PC-9 (cell line): ENCODE data around the gene PRPF40A. TPM values are rescaled to one million over a fixed set of nuclear protein-coding genes. Genes with fewer than 3 reads are reported as not detected.

ENCODE experiments used
- BruUV-seq: library from RNA; stranded (reverse); fragments of 400-500 nt; replicated peaks from 2 replicates; lab custom pipeline; 2021; lab: Mats Ljungman, UMichigan
- CTCF ChIA-PET: fragments of 300-600 bp; sonication (Branson Sonifier 250); formaldehyde crosslinking; loops from one replicate; lab custom pipeline; 2022; ENCODE audit warnings: antibody characterized with exemption; lab: Charles Lee
- POLR2A ChIA-PET: fragments of 300-600 bp; sonication (Branson Sonifier 250); formaldehyde crosslinking; loops from one replicate; lab custom pipeline; 2022; ENCODE audit warnings: antibody characterized with exemption; ENCODE audit not compliant: unreplicated experiment; lab: Charles Lee
- DNase-seq, 2 experiments: peaks; one replicate each; pipeline versions ENCODE4 v3.0.0 to v3.0.0-alpha.2; 2015 to 2022; ENCODE audit warnings: mixed read lengths in 1 of 2
- H2AFZ ChIP-seq: fragments of 200-600 bp; sonication (generic); 2 replicates; pipeline ENCODE4 v1.8.1; 2017; ENCODE audit warnings: antibody characterized with exemption
- H3F3A ChIP-seq: fragments of 200-600 bp; sonication (generic); 2 replicates; pipeline ENCODE4 v1.8.1; 2017; ENCODE audit warnings: antibody characterized with exemption, mild to moderate bottlenecking, low read depth; ENCODE audit not compliant: insufficient read depth
- H3K27ac ChIP-seq: fragments of 200-600 bp; sonication (generic); 2 replicates; pipeline ENCODE4 v1.6.1; 2016; ENCODE audit warnings: mixed run types
- H3K27me3 ChIP-seq: fragments of 200-600 bp; sonication (generic); 2 replicates; pipeline ENCODE4 v1.6.1; 2016; ENCODE audit warnings: low read depth, mixed run types; ENCODE audit not compliant: insufficient read depth
- H3K36me3 ChIP-seq: fragments of 200-600 bp; sonication (generic); 2 replicates; pipeline ENCODE4 v1.6.1; 2016; ENCODE audit warnings: low read depth, mixed run types
- H3K4me1 ChIP-seq: fragments of 200-600 bp; sonication (generic); replicated peaks from 2 replicates; pipeline ENCODE4 v1.6.1; 2016; ENCODE audit warnings: mixed run types; ENCODE audit not compliant: insufficient read depth
- H3K4me2 ChIP-seq: fragments of 200-600 bp; sonication (generic); 2 replicates; pipeline ENCODE4 v1.6.1; 2017; ENCODE audit warnings: mixed run types
- H3K4me3 ChIP-seq: fragments of 200-600 bp; sonication (generic); 2 replicates; pipeline ENCODE4 v1.6.1; 2016; ENCODE audit warnings: mixed run types
- H3K79me2 ChIP-seq: fragments of 200-600 bp; sonication (generic); 2 replicates; pipeline ENCODE4 v1.6.1; 2017; ENCODE audit warnings: low read depth, mixed run types
- H3K9me2 ChIP-seq: fragments of 200-600 bp; sonication (generic); 2 replicates; pipeline ENCODE4 v1.8.1; 2017; ENCODE audit warnings: mild to moderate bottlenecking; ENCODE audit not compliant: insufficient read depth
- H3K9me3 ChIP-seq: fragments of 200-600 bp; sonication (generic); 2 replicates; pipeline ENCODE4 v1.8.1; 2016; ENCODE audit warnings: low read depth; ENCODE audit not compliant: insufficient read depth
- H4K20me1 ChIP-seq: fragments of 200-600 bp; sonication (generic); 2 replicates; pipeline ENCODE4 v1.8.1; 2017; ENCODE audit not compliant: insufficient read depth
- CTCF ChIP-seq: fragments of 200-600 bp; sonication (generic); conservative IDR thresholded peaks from 2 replicates; pipeline ENCODE4 v1.6.1; 2017; ENCODE audit warnings: mixed run types, antibody characterized with exemption, mild to moderate bottlenecking, moderate library complexity
- EZH2 ChIP-seq: fragments of 200-600 bp; sonication (generic); IDR thresholded peaks from 2 replicates; pipeline ENCODE4 v1.8.0; 2017; ENCODE audit warnings: antibody characterized with exemption, low read depth
- intact Hi-C: fragments of 100-400 bp; cut with micrococcal nuclease; formaldehyde crosslinking; loops from one replicate; pipeline ENCODE4 v1.10.0; 2022; ENCODE audit not compliant: unreplicated experiment
- total RNA-seq: library from RNA; stranded (reverse); gene quantifications from 2 replicates; pipeline ENCODE4 v1.2.3, GENCODE V29; 2021

The PRPF40A gene
- total RNA-seq, 1 experiment from 2014 or later: 94.1 TPM

- Histone ChIP-seq H3K4me3 (no peak overlapping the region), H3K79me2 (no peaks in the 10 kb centered on the region), H3K27ac (no peak overlapping the region), H3K36me3 (0 out of 2 replicates have a peak, but pooled peaks cover 2% of the 10 kb centered on the region), H3K27me3 (no peaks in the 10 kb centered on the region), H3K9me3 (no peaks in the 10 kb centered on the region), H3K9me2 (no peaks in the 10 kb centered on the region), H3K4me1 (no peaks in the 10 kb centered on the region), H3K4me2 (no peak overlapping the region), H4K20me1 (no peaks in the 10 kb centered on the region), H3F3A (peaks cover 4% of the 10 kb centered on the region; the same call in 1 of the 2 replicates), H2AFZ (no peak overlapping the region)
- no TSS peak for BruUV-seq
- no peak for DNase-seq
- ChIA-PET CTCF (no interaction called here), POLR2A (no interaction called here)
- intact Hi-C loops: loop anchor here (5.0 kb wide), 1 partner anchor 596 kb away; no protein-coding TSS in a partner anchor
- TF ChIP-seq CTCF: no peak
- TF ChIP-seq EZH2: no peak
Measured at GRCh38 chr2:152638056-152638455, 79.2 kb downstream of the PRPF40A start.

GRCh38 chr2:152637251-152637650, 80.0 kb downstream of the PRPF40A start:
- no peaks in the 10 kb centered on the region for H3K27me3 ChIP-seq
- no TSS peak for BruUV-seq
- no peak overlapping the region for H3K4me3 ChIP-seq
- no peak for TF ChIP-seq EZH2
- no peak for TF ChIP-seq CTCF
- CTCF ChIA-PET: no interaction called here
- POLR2A ChIA-PET: no interaction called here
- H3K9me2 ChIP-seq: no peaks in the 10 kb centered on the region
- H2AFZ ChIP-seq: no peak overlapping the region
- no peaks in the 10 kb centered on the region for H3K9me3 ChIP-seq
- H3K4me1 ChIP-seq: no peaks in the 10 kb centered on the region
- DNase-seq: no peak
- no peaks in the 10 kb centered on the region for H4K20me1 ChIP-seq
- 0 out of 2 replicates have a peak, but pooled peaks cover 2% of the 10 kb centered on the region for H3K36me3 ChIP-seq
- no peaks in the 10 kb centered on the region for H3K79me2 ChIP-seq
- intact Hi-C loops: loop anchor here (5.0 kb wide), 1 partner anchor 595 kb away; no protein-coding TSS in a partner anchor
- H3K4me2 ChIP-seq: no peak overlapping the region
- peaks cover 4% of the 10 kb centered on the region; the same call in 1 of the 2 replicates for H3F3A ChIP-seq
- no peak overlapping the region for H3K27ac ChIP-seq

- ChIA-PET CTCF (interaction anchor here (0.6 to 0.9 kb wide), 4 partner anchors 9 to 460 kb away, joined by 3 to 5 read pairs (median 4); partner anchors contain the start of gene STAM2), POLR2A (interaction anchor here (0.6 to 0.7 kb wide), 3 partner anchors 11 to 460 kb away, joined by 3 to 5 read pairs (median 4); partner anchors contain the start of gene STAM2)
- Histone ChIP-seq H2AFZ (no peak overlapping the region), H3F3A (peaks cover 4% of the 10 kb centered on the region; the same call in 1 of the 2 replicates), H3K27ac (no peak overlapping the region), H3K4me1 (no peaks in the 10 kb centered on the region), H3K4me3 (no peak overlapping the region), H3K27me3 (no peaks in the 10 kb centered on the region), H3K36me3 (0 out of 2 replicates have a peak, but pooled peaks cover 2% of the 10 kb centered on the region), H3K4me2 (no peak overlapping the region), H4K20me1 (no peaks in the 10 kb centered on the region), H3K79me2 (no peaks in the 10 kb centered on the region), H3K9me2 (no peaks in the 10 kb centered on the region), H3K9me3 (no peaks in the 10 kb centered on the region)
- intact Hi-C loops: loop anchor here (1.0 to 5.0 kb wide), 3 partner anchors 445 to 593 kb away; no protein-coding TSS in a partner anchor
- peak in 1 of 2 experiments; percentile 46 for DNase-seq
- no TSS peak for BruUV-seq
- TF ChIP-seq CTCF (peak; percentile 93), EZH2 (no peak)
Measured at GRCh38 chr2:152635635-152636298, 81.5 kb downstream of the PRPF40A start.
